ENCODE results near the gene CIZ1.

The CIZ1 gene

DNA sequence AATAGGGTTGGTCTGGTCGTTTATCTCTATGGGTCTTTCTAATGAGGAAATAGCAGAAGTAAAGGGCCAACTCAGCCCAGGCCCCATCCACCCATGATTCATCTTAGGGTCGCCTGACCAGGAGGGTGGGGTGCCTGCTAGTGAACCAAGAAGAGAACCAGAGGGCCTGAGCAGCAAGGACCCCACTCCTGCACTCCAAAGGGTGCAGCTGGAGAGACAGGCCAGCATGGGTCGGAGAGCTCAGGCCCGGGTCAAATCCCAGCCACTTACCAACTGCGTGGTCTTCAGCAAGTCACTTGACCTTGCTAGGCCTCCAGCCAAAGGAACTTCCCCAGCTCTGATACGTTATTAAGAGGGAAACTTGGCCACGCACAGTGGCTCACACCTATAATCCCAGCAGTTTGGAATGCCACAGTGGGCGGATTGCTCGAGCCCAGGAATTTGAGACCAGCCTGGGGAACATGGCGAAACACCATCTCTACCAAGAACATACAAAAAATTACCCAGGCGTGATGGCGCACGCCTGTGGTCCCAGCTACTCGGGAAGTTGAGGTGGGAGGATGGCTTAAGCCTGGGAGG, 27.0 kb downstream of the CIZ1 start:
- no peak overlapping the region for H3K4me3 ChIP-seq (ENCODE audit: control insufficient read depth, low read depth, low read length)
- TF ChIP-seq CTCF (conservative IDR thresholded peaks at IDR 0.05; ENCODE audit: control insufficient read depth, insufficient read depth, low read depth, low read length): no peak
- DNase-seq (ENCODE audit: low read depth): peak; percentile 15

DNA sequence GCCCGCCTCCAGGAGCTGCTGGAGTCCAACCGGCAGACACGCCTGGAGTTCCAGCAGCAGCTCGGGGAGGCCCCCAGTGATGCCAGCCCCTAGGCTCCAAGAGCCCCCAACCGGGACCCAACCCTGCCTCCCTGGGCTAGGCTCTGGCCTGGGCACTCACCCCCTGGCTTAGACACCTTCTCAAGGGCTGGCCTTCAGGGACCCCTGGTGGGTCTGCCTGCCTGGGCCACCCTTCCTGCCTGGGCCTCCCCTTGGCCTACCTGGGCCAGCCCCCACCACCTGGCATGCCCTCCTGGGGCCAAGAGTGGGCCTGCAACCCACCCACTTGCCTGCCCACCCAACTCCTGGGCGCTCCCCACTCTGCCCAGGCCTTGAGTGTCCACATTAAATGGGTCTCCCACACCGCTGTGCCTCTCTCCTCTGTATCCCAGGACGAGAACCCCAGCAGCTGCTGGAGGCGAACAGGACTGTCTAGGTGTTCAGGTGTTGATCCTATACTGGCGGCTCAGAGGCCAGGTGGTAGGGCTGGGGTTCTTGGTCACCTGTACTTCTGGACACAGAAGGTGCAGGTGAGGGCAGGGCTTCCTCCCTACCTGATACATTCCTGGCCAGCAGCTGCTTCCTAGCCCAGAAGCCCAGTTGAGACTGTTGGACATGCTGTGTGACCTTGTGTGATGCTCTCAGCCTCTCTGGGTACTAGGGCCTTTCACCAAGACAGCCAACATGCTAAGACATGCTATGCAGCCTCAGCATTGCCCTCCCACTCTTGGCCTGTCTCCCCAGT, 27.7 kb downstream of the CIZ1 start:
- no peak for TF ChIP-seq CTCF (conservative IDR thresholded peaks at IDR 0.05; ENCODE audit: control insufficient read depth, insufficient read depth, low read depth, low read length)
- H3K4me3 ChIP-seq (ENCODE audit: control insufficient read depth, low read depth, low read length): no peak overlapping the region
- DNase-seq (ENCODE audit: low read depth): no peak

- no peak overlapping the region for H3K4me3 ChIP-seq (ENCODE audit: control insufficient read depth, low read depth, low read length)
- TF ChIP-seq CTCF (conservative IDR thresholded peaks at IDR 0.05; ENCODE audit: control insufficient read depth, insufficient read depth, low read depth, low read length): no peak
- DNase-seq (ENCODE audit: low read depth): no peak
Measured at GRCh38 chr9:128163027-128163515, 28.3 kb downstream of the CIZ1 start.

- DNase-seq (ENCODE audit: low read depth): peak; percentile 50
- no peak overlapping the region for H3K4me3 ChIP-seq (ENCODE audit: control insufficient read depth, low read depth, low read length)
- TF ChIP-seq CTCF (conservative IDR thresholded peaks at IDR 0.05; ENCODE audit: control insufficient read depth, insufficient read depth, low read depth, low read length): no peak
Measured at GRCh38 chr9:128162215-128163026, 29.0 kb downstream of the CIZ1 start.

DNA sequence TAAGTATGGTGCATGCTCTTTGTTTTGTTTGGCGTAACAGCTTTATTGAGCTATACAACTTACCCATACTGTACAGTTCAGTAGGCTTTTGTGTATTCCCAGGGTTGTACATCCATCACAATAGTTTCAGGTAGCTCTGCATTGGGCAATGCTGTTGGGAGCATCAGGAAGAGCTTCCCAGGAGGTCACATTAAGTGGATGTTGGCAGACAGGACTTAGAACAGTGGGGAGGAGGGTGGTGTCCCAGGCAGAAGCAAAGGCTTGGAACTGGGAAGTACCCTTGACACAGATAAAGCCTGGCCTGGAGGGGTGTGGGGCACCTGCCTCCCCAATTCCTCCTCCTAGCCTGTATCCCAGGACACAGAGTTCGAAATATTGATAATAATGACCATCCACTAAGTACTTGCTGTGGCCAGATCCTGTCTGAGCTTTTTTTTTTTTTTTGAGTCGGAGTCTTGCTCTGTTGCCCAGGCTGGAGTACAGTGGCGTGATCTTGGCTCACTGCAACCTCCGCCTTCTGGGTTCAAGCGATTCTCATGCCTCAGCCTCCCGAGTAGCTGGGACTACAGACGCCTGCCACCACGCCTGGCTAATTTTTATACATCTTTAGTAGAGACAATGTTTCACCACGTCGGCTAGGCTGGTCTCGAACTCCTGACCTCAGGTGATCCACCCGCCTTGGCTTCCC, 30.0 kb downstream of the CIZ1 start:
- TF ChIP-seq CTCF (conservative IDR thresholded peaks at IDR 0.05; ENCODE audit: control insufficient read depth, insufficient read depth, low read depth, low read length): no peak
- DNase-seq (ENCODE audit: low read depth): peak; percentile 14
- no peak overlapping the region for H3K4me3 ChIP-seq (ENCODE audit: control insufficient read depth, low read depth, low read length)

GRCh38 chr9:128160603-128160987, 30.8 kb downstream of the CIZ1 start:
- H3K4me3 ChIP-seq (ENCODE audit: control insufficient read depth, low read depth, low read length): peak overlapping the region; percentile 77
- peak; percentile 31 for DNase-seq (ENCODE audit: low read depth)
- TF ChIP-seq CTCF (conservative IDR thresholded peaks at IDR 0.05; ENCODE audit: control insufficient read depth, insufficient read depth, low read depth, low read length): no peak
